HG03432 (cell line): ENCODE measurements around the gene CORO7.

Experiments
- ATAC-seq: cut with Tn5 transposase; IDR thresholded peaks from one replicate; pipeline ENCODE4 v1.9.1; 2021; ENCODE audit warnings: mild to moderate bottlenecking, moderate library complexity; ENCODE audit not compliant: unreplicated experiment

Gene CORO7

DNA sequence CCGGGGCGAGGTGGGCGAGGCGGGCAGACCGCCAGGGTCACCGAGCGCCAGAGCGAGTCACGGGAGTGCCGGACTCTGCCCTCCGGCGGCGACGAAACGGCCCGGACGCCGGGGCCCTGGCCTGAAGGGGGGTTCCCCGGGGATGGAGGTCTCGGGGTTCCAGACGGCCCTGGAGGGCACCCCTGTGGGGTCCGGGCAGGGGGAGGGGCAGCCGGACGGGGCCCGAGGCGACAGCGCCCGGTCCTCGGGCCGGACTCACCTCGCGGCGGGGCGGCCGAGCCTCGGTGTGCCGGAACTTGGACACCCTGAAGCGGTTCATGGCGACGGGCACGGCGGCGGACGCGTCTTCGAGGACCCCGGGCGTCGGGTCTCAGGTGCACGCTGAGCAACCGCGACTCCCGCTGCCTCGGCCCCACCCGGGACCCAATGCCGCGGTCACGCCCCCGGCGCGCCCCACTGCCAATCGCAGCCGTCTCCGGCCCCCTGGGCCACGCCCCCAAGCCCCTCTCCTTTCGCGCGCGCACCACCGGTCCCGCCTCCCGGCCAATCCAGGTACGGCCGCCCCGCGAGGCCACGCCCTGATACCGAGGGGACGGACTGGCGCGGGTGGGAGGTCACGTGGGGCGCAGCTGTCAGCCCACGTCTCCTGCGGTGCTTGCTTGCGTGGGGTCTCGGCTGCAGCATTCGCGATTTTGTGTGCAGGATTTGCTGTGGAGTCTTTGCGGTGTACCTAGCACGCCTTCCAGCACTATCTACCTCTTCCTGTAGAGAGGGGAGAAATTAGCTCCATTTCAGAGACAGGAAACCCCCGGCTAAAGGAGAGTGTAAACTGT is at the start of gene CORO7:
TSS of gene CORO7 (minus strand) at position 397 of the 833 bp plus-strand sequence. CDS start at position 319, 78 bp downstream.
- peak; percentile 71 for ATAC-seq

DNA sequence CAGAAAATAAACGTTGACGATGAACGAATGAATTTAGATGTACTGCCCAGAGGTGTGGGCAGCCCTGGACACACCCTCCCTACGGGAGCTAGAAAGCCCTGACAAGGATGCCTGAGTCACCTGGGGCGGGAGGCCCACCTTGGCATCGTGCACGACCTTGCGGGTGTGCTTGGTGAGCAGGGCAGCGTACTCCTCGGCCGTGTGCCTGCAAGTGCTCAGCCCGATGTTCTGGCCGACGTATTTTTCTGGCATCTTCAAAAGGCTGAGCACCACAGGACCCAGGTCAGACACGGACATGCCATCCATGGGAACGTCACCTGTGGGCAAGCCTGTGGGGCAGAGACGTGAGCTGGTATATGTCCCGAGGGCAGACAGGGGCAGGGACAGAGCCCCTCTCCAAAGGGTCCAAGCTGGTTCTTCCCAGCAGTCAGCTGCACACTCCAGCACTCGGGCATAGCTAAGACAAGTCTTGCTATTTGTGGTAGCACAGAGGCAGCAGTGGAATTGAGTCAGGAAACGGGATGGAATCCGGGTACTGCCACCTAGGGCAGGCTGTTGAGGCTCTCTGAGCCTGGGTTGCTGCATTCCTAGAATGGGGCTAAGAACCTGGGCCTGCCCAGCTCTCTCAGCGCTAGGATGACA is 47.2 kb upstream of the CORO7 start:
- ATAC-seq, result no peak

DNA sequence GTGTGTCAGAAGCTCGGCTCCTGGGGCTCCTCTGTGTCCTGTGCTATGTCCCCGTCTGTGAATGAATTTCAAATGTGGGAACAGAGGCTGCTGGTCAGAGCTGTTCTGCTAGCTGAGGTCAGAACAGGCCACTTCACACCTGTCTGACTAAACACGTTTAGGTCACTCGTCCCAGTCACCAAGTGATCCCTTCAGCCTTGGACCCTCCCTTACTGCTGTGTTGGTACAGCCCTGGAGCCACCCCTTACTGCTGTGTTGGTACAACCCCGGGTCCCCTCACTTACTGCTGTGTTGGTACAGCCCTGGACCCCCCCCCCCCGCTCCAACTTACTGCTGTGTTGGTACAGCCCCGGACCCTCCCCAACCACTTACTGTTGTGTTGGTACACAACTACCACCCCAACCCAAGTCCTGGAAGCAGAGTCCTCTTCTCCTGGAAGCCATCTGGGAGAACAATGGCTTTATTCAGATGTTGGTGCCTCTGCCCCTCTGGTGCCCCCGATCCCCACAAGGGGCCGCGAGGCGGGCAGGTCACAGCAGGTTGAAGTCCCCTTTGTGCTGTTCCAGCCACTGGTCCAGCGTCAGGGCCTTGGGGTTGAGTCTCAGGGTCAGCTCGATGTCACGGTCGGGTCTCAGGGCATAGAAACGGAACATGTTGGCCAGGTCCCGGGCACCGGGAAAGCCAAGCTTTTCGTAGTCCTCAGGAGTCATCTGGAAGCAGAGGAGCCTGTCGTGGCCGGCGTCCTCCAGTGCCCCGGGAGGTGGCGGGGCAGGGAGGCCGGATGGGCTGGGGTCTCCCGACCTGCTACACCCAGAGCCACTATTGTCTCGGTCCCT is 45.1 kb upstream of the CORO7 start:
- ATAC-seq, result no peak

DNA sequence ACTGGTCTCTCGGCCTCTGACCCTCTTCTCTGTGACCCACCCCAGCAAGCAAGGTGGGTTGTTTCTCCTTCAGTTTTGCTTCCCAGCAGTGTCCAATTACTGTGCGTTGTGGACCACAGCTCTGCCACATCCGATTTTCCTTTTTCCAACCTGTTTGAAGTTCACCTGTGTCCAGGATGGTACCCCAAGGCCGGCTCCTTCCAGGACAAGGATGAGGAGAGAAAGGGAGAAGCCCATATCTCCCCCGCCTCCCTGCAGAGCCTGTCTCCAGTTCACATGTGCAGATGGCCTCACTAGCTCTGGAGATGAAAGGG is 44.5 kb upstream of the CORO7 start:
- ATAC-seq, result no peak

DNA sequence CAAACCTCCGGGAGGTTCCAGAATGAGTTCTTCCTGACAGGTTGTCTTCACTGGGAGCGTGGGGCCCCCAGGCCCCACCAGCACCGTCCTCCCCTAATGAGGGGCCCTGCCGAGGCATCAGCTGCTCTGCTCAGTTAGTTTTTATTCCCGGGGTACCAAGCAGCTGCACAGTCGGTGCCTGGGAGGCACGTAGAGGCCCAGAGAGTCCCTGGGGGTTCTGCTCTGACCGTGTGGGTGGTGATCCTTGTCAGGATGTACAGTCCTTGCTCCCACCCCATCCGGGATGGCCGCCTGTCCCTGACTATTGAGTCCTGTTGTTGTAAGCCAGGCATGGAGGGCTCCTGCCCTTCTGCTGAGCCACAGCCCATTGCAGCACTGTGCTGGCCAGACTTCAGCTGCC is 39.6 kb upstream of the CORO7 start:
- no peak for ATAC-seq

- ATAC-seq, result no peak
Observed at GRCh38 chr16:4455081-4455480, 38.7 kb upstream of the CORO7 start.

GRCh38 chr16:4454623-4455022 is 38.2 kb upstream of the CORO7 start:
- ATAC-seq, result no peak

DNA sequence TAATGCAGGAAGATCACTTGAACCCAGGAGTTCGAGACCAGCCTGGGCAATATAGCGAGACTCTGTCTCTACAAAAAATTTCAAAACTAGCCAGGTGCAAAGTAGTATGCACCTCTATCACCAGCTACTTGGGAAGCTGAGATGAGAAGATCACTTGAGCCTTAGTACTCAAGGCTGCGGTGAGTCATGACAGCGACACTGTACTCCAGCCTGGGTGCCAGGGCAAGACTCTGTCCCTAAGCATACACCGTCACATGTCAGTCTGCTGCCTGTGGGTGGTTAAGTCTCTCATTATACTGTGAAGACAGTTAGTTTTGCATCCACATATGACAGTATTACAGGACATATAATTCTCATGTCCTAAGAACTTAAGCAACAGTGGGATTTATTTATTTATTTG is 36.3 kb upstream of the CORO7 start:
- no peak for ATAC-seq

- ATAC-seq, result no peak
Observed at GRCh38 chr16:4450931-4451519, 34.6 kb upstream of the CORO7 start.

GRCh38 chr16:4450430-4450829 is 34.0 kb upstream of the CORO7 start:
- no peak for ATAC-seq

DNA sequence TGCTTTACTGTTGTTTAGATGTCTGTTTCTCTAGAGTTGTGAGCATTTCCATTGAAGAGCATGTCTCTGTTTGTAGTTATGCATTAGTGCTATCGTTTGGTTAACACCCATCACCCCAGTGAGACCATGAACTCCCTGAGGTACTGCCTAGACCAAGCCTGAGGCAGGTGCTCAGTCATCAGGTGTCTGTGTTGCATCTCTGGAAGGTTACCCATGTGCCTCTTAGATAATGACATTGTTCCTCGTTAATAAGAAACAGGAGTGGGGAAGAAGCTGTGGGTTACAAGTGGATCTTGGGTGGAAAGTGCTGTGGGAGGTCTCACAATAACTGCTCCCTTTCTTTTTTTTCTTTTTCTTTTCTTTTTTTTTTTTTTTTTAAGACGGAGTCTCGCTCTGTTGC is 27.6 kb upstream of the CORO7 start:
- ATAC-seq, result no peak

- no peak for ATAC-seq
Observed at GRCh38 chr16:4443271-4443670, 26.9 kb upstream of the CORO7 start.

DNA sequence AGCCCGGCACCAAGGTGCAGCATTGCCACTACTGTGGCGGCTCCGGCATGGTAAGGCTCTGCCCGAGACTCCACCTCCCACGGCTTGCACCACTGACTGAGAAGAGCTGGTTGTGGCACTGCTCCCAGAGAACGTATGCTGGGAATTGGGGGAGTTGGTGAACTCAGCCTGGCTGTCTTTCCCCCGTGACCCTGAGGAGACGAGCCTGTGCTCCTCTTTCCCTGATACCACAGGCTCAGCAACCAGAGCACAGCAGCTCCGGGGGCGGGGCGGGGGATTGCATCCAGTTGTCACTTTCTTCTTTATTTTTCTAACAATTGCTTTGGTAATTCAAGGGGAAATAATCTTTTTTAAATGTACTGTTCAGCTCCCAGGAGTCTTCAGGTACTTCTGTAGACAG is 26.0 kb upstream of the CORO7 start:
- ATAC-seq, result no peak

DNA sequence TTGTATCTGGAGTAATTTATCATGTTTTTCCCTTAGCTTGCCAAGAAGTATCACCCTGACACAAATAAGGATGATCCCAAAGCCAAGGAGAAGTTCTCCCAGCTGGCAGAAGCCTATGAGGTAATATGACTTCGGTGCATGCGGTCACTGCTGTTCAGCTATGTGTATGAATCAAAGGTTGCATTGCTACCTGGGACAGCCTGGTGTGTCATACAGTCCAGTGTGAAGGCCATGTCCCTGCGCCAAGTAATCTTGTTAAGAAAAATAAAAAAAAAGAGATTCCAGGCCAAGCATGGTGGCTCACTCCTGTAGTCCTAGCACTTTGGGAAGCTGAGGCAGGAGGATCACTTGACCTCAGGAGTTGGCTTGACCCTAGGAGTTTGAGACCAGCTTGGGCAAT is 21.0 kb upstream of the CORO7 start:
- no peak for ATAC-seq

- ATAC-seq, result no peak
Observed at GRCh38 chr16:4435337-4436067, 19.1 kb upstream of the CORO7 start.

DNA sequence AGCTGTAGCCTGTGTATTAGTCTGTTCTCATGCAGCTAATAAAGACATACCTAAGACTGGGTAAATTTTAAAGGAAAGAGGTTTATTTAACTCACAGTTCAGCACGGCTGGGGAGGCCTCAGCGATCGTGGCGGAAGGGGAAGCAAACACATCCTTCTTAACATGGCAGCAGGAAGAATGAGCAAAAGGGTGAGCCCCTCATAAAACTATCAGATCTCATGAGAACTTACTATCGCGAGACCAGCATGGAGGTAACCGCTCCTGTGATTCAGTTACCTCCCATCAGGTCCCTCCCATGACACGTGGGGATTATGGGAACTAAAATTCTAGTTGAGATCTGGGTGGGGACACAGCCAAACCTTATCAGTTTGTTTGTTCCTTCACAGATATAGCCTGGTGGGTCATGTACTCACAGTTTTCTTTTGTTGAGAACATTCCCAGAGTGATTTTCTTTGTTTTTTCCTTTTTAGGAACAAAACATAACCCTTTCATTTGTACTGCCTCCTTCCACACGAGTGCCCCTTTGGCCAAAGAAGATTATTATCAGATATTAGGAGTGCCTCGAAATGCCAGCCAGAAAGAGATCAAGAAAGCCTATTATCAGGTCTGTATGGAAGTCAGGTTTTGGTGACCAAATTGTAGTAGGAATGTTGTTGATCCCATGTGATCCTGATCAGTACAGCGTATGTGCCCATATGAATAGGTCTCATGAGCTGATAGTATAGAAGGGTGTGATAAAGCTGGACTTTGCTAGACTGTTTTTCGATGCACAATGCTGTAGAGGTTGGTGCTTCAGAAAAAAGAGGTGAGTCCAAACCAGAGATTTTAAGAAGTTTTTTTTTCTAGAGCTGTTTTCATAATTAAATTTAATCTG is 17.8 kb upstream of the CORO7 start:
- no peak for ATAC-seq

DNA sequence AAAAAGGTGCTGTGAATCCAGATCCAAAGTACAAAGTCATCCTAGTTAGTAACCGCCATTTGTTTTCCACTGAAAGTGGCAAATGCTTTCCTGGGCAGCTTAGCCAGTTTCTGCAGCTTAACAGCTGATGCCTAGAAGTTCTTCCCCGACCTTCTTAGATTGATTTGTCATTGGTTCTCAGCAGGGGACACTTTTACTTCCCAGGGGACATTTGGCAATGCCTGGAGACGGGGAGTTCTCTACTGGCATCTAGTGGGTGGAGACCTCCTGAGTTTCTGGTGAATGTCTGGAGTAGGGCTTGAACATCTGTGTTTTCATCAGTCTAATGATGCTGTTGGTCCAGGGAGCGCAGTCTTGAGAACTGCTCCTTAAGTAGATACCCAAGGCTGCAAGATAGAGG is 16.8 kb upstream of the CORO7 start:
- no peak for ATAC-seq

GRCh38 chr16:4431023-4431422 is 14.6 kb upstream of the CORO7 start:
- no peak for ATAC-seq

DNA sequence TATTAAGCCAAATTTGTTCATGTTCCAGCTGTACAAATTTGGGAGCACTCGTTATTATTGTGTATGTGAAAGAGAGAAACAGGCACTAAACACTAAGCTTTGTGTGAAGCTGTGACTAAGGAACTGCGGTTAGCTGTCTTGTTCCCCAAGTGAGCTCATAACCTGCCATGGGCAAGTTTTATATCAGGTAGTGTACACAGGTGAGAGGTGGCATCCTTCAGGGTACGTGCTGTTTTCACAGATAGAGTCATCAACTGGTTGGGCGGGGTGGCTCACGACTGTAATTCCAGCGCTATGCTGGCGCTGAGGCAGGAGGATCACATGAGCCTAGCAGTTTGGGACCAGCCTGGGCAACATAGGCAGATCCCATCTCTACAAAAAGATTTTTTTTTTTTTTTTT is 12.1 kb upstream of the CORO7 start:
- no peak for ATAC-seq
